ENCODE data around the gene C1orf167.

Gene C1orf167

GRCh38 chr1:11786168-11786567, 24.2 kb downstream of the C1orf167 start:
- DNase-seq (ENCODE audit: low read depth): no peak

- no peak for DNase-seq (ENCODE audit: low read depth)
Observed at GRCh38 chr1:11787251-11787803, 25.3 kb downstream of the C1orf167 start.

- DNase-seq (ENCODE audit: low read depth): no peak
Observed at GRCh38 chr1:11787804-11788436, 25.9 kb downstream of the C1orf167 start.

GRCh38 chr1:11788549-11789053, 26.6 kb downstream of the C1orf167 start:
- DNase-seq (ENCODE audit: low read depth): no peak

GRCh38 chr1:11789126-11790067, 27.4 kb downstream of the C1orf167 start:
- no peak for DNase-seq (ENCODE audit: low read depth)

- DNase-seq (ENCODE audit: low read depth): no peak
Observed at GRCh38 chr1:11790101-11790879, 28.3 kb downstream of the C1orf167 start.

GRCh38 chr1:11790880-11791715, 29.1 kb downstream of the C1orf167 start:
- peak; percentile 78 for DNase-seq (ENCODE audit: low read depth)

GRCh38 chr1:11792106-11792505, 30.1 kb downstream of the C1orf167 start:
- DNase-seq (ENCODE audit: low read depth): no peak

- DNase-seq (ENCODE audit: low read depth): no peak
Observed at GRCh38 chr1:11793819-11794218, 31.8 kb downstream of the C1orf167 start.

GRCh38 chr1:11794446-11795237, 32.6 kb downstream of the C1orf167 start:
- no peak for DNase-seq (ENCODE audit: low read depth)

- DNase-seq (ENCODE audit: low read depth): no peak
Observed at GRCh38 chr1:11795238-11795890, 33.4 kb downstream of the C1orf167 start.

GRCh38 chr1:11796036-11796828, 34.2 kb downstream of the C1orf167 start:
- no peak for DNase-seq (ENCODE audit: low read depth)

- DNase-seq (ENCODE audit: low read depth): no peak
Observed at GRCh38 chr1:11797525-11798216, 35.7 kb downstream of the C1orf167 start.

GRCh38 chr1:11799099-11799498, 37.1 kb downstream of the C1orf167 start:
- DNase-seq (ENCODE audit: low read depth): no peak

GRCh38 chr1:11799896-11800295, 37.9 kb downstream of the C1orf167 start:
- DNase-seq (ENCODE audit: low read depth): no peak

- DNase-seq (ENCODE audit: low read depth): no peak
Observed at GRCh38 chr1:11800391-11800755, 38.4 kb downstream of the C1orf167 start.

GRCh38 chr1:11800756-11801433, 38.9 kb downstream of the C1orf167 start:
- no peak for DNase-seq (ENCODE audit: low read depth)

- DNase-seq (ENCODE audit: low read depth): no peak
Observed at GRCh38 chr1:11802616-11802972, 40.6 kb downstream of the C1orf167 start.
